ENCODE results near the gene SPTB.

Gene SPTB

DNA sequence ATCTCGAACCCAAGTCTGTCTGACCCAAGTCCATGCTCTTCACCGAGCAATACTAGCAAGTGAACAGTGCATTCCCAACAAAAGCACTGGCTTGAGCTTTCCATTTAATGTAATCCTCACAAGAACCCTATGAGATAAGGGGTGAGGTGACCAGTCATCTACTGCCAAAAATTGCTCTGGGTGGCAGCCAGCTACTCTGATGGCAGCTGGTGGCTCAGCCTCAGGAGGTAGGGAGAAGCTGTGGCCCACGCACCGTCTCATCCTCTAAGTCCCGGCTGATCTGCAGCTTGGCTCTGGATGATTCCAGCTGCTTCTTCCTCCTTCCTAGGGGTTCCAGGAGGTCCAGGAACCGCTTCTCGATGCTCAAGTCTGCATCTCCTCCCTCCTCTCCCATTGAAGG, 100.2 kb downstream of the SPTB start:
- TF ChIP-seq JUND (IDR thresholded peaks at IDR 0.05; ENCODE audit: low read depth) = no peak
- DNase-seq (ENCODE audit: low read depth in 1 of 2, low spot score in 1 of 2) = no peak
- in situ Hi-C loops (cut with HindIII; ENCODE audit: low pct_unique_long_range_greater_than_20kb, low sequenced_read_pairs) = no loop called here

DNA sequence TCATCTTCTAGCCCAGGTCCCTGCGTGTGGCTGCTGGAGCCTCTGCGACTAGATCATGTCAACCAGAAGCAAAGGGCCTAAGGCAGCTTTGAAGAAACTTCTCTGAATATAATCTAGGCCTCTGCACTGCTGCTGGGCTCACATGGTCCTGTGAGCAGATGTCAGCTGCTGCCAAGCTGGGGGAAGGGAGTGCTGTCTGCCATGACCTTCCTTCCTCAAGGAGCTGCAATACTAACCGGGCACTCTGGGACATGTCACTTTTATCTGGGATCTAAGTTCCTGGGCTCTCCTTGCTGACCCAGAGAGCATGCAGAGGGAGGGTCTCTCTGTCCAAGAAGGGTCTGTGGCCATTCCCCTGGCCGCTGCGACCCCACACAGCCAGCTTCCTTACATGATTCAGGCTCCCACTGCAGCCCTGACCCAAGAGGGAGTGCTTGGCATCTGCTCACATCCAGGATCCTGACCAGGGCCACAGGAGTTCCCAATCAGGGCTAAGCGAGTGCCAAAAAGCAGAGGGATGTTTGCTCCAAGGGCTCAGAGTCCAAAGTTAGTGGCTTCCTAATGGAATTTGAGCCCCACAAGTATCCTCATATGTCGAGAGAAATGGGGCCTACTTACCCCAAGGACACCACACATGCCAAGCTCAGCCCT, 101.5 kb downstream of the SPTB start:
- DNase-seq (ENCODE audit: low read depth in 1 of 2, low spot score in 1 of 2) = no peak
- in situ Hi-C loops (cut with HindIII; ENCODE audit: low pct_unique_long_range_greater_than_20kb, low sequenced_read_pairs) = no loop called here
- no peak for TF ChIP-seq JUND (IDR thresholded peaks at IDR 0.05; ENCODE audit: low read depth)

- DNase-seq (ENCODE audit: low read depth in 1 of 2, low spot score in 1 of 2) = no peak
- no peak for TF ChIP-seq JUND (IDR thresholded peaks at IDR 0.05; ENCODE audit: low read depth)
- in situ Hi-C loops (cut with HindIII; ENCODE audit: low pct_unique_long_range_greater_than_20kb, low sequenced_read_pairs) = no loop called here
Measured at GRCh38 chr14:64777461-64777860, 102.2 kb downstream of the SPTB start.

DNA sequence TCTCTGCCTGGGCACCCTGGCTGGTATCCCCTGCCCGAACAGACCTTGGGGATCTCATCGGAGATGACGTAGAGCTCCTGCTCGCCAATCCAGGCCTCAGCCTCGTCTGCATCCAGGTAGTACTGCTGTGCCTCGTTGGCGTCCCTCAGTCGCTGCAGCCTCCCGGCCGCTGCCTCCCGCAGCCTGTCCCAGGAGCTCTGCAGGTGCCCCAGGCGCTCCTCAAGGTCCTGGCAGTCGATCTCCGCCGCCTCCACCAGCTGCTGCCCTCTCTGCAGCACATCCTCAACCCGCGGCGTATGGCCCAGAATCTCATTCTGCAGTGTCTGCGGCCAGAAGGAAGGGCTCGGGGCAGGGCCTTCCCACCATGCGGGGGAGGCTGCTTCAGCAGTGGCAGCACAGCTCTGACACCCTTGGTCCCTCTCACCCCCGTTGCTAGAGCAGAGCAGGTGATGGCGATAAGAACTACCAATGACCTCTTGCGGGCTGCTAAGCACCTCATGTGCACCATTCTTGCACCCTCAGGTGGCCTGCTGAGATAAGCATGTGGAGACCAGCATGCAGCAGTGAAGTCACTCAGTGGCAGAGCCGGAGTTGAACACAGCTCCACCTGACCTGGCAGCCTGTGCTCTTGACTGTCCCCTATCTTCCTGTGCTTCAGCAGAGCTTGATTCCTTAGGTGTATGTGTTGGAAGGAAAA, 104.5 kb downstream of the SPTB start:
- no peak for TF ChIP-seq JUND (IDR thresholded peaks at IDR 0.05; ENCODE audit: low read depth)
- in situ Hi-C loops (cut with HindIII; ENCODE audit: low pct_unique_long_range_greater_than_20kb, low sequenced_read_pairs) = no loop called here
- no peak for DNase-seq (ENCODE audit: low read depth in 1 of 2, low spot score in 1 of 2)

GRCh38 chr14:64774272-64774671, 105.4 kb downstream of the SPTB start:
- no peak for TF ChIP-seq JUND (IDR thresholded peaks at IDR 0.05; ENCODE audit: low read depth)
- in situ Hi-C loops (cut with HindIII; ENCODE audit: low pct_unique_long_range_greater_than_20kb, low sequenced_read_pairs) = no loop called here
- no peak for DNase-seq (ENCODE audit: low read depth in 1 of 2, low spot score in 1 of 2)

DNA sequence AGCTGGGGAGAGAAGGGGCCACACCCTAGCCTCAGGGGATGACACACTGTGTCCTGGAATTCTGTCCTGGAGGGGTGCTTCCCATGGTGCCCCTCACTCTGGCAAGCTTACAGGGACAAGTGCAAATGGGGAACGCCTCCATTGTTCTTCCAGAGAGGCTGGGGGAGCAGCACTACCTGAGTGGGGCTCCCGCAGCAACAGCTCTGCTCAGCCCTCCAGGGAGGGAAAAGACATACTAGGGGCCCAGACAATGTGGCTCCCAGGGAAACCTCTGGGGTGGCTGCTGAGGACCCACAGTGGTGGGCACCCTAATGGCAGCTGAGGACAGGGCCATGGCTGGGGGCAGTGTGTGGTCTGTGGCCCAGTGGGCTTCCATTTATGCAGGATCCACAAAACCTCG, 106.1 kb downstream of the SPTB start:
- no peak for DNase-seq (ENCODE audit: low read depth in 1 of 2, low spot score in 1 of 2)
- TF ChIP-seq JUND (IDR thresholded peaks at IDR 0.05; ENCODE audit: low read depth) = no peak
- in situ Hi-C loops (cut with HindIII; ENCODE audit: low pct_unique_long_range_greater_than_20kb, low sequenced_read_pairs) = no loop called here

GRCh38 chr14:64773046-64773445, 106.7 kb downstream of the SPTB start:
- TF ChIP-seq JUND (IDR thresholded peaks at IDR 0.05; ENCODE audit: low read depth) = no peak
- no peak for DNase-seq (ENCODE audit: low read depth in 1 of 2, low spot score in 1 of 2)
- in situ Hi-C loops (cut with HindIII; ENCODE audit: low pct_unique_long_range_greater_than_20kb, low sequenced_read_pairs) = no loop called here

DNA sequence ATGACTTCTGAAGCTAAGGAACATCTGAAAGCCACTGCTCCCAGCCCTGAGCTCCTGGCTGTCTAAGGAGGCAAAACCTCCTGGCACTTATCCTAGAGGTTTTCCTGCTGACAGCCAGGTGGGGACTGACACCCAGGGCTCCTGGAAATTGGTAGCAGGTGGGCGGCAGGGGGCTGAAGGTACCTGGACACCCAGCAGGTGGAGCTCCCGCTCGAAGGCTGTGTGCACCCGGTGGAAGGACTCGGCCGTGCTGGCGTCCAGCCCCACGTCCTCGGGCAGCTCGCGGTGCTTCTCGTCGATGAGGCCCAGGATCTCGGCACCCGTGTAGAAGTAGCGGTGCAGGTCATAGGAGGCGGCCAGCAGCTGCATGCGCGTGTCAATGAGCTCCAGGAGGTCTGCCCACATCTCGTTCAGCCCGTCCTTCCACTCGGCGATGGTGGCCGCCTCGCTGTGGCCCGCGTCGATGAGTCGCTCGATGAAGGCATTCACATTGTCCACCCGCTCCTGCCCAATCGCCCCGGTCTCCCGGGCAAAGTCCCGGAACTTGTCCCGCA, 107.2 kb downstream of the SPTB start:
- in situ Hi-C loops (cut with HindIII; ENCODE audit: low pct_unique_long_range_greater_than_20kb, low sequenced_read_pairs) = no loop called here
- DNase-seq (ENCODE audit: low read depth in 1 of 2, low spot score in 1 of 2) = no peak
- TF ChIP-seq JUND (IDR thresholded peaks at IDR 0.05; ENCODE audit: low read depth) = no peak

- DNase-seq (ENCODE audit: low read depth in 1 of 2, low spot score in 1 of 2) = no peak
- in situ Hi-C loops (cut with HindIII; ENCODE audit: low pct_unique_long_range_greater_than_20kb, low sequenced_read_pairs) = no loop called here
- TF ChIP-seq JUND (IDR thresholded peaks at IDR 0.05; ENCODE audit: low read depth) = no peak
Measured at GRCh38 chr14:64771161-64771560, 108.5 kb downstream of the SPTB start.

GRCh38 chr14:64770751-64771150, 109.0 kb downstream of the SPTB start:
- in situ Hi-C loops (cut with HindIII; ENCODE audit: low pct_unique_long_range_greater_than_20kb, low sequenced_read_pairs) = no loop called here
- TF ChIP-seq JUND (IDR thresholded peaks at IDR 0.05; ENCODE audit: low read depth) = no peak
- DNase-seq (ENCODE audit: low read depth in 1 of 2, low spot score in 1 of 2) = no peak

DNA sequence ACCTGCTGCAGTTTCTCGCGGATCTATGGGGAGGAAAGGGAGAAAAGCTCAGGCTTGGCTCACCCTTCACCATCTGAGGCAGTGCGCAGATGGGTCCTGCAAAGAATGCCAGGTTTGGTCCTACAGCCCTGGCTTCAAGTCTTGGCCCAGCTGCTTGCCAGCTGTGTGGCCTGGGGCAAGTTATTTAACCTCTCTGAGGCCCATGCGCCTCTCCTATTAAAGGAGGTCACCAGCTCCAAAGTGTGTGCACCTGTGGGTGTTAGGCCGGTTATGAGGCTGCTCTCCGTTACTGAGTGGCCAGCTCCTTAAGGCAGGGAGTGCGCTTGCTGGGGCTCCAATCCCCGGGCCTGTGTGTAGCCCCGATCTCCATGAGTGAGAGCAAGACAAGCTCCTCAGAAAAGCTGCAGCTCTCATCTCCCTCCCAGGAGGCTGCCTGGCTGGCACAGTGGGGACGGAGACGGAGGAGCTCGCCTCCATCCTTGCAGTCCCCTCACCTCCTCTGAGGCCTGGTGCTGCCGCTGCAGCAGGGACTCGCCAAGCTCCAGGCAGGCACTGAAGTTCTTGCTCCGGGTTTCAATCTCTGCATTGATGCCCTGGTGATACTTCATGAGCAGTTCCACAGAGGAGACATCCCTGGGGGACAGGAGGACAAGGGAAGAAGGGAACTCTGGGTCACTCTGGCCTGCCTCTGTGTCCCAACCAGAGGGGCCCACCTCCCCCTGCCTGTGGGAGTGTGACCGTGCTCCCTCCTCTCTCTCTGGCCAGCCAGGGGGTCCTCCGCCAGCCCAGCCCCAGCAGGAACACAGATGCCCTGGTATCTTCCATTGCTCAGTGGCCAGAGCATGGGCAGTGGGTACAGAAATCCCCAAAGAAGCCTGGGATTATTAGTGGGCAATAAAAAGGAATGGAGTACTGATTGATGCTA, 110.3 kb downstream of the SPTB start:
- no peak for TF ChIP-seq JUND (IDR thresholded peaks at IDR 0.05; ENCODE audit: low read depth)
- in situ Hi-C loops (cut with HindIII; ENCODE audit: low pct_unique_long_range_greater_than_20kb, low sequenced_read_pairs) = no loop called here
- no peak for DNase-seq (ENCODE audit: low read depth in 1 of 2, low spot score in 1 of 2)

DNA sequence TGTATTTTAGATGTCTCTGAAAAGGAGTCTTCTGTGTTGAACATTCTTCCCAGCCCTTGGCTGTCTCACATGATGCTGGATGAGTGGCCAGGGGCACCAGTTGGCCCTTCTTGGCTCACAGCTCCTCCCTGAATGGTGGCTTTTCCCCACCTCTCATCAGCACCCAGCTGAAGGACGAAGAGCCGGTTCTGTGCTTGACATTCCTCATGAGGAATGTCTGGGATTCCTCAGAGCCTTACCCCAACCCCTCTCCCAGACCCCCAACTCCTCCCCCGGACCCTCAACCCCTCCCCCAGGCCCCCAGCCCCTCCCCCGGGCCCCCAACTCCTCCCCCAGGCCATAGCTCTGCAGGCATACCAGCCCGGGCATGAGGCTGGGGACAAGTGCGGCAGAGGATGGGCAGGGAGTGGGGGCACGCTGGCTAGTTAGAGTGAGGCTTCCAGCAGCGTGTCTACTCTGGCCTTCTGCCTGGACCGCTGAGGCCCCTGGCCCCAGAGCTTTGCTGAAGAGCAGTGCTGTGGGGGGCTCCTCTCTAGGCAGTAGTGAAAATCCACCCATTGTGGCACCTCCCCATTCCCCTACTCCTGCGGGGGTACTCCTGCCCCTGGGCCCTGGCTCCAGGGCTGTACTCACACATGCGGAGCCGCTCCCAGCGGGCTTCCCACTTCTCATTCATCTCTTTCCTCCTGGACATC, 111.2 kb downstream of the SPTB start:
- in situ Hi-C loops (cut with HindIII; ENCODE audit: low pct_unique_long_range_greater_than_20kb, low sequenced_read_pairs) = no loop called here
- no peak for DNase-seq (ENCODE audit: low read depth in 1 of 2, low spot score in 1 of 2)
- no peak for TF ChIP-seq JUND (IDR thresholded peaks at IDR 0.05; ENCODE audit: low read depth)

All from T47D (cell line).